Mesendoderm (in vitro differentiated cells): ENCODE results near the gene EEF2.

ENCODE experiments used
- DNase-seq: peaks from one replicate; pipeline ENCODE4 v3.0.0; 2013
- H2AK5ac ChIP-seq: 2 replicates; pipeline ENCODE4 v1.6.1; 2013; ENCODE audit warnings: low read length, inconsistent platforms
- H2BK120ac ChIP-seq: 2 replicates; pipeline ENCODE4 v1.6.1; 2013; ENCODE audit warnings: low read depth, mild to moderate bottlenecking, low read length, moderate library complexity, mixed read lengths
- H2BK15ac ChIP-seq: replicated peaks from 2 replicates; pipeline ENCODE4 v1.6.1; 2013; ENCODE audit warnings: low read depth, mild to moderate bottlenecking, moderate library complexity
- H2BK5ac ChIP-seq: 2 replicates; pipeline ENCODE4 v1.6.1; 2013; ENCODE audit warnings: low read length, inconsistent platforms
- H3K18ac ChIP-seq: 2 replicates; pipeline ENCODE4 v1.6.1; 2013; ENCODE audit warnings: mild to moderate bottlenecking, low read length, mixed read lengths
- H3K23ac ChIP-seq: one replicate; pipeline ENCODE4 v1.6.1; 2013; ENCODE audit warnings: low read length
- H3K27ac ChIP-seq: 2 replicates; pipeline ENCODE4 v1.5.1; 2013; ENCODE audit warnings: low read depth, mild to moderate bottlenecking, inconsistent platforms, low read length, moderate library complexity
- H3K27me3 ChIP-seq: 2 replicates; pipeline ENCODE4 v1.6.1; 2013; ENCODE audit warnings: low read length, control low read depth, mild to moderate bottlenecking, inconsistent platforms; ENCODE audit not compliant: insufficient read depth, poor library complexity
- H3K36me3 ChIP-seq: 2 replicates; pipeline ENCODE4 v1.6.1; 2013; ENCODE audit warnings: low read length, inconsistent platforms; ENCODE audit not compliant: control insufficient read depth, insufficient read depth
- H3K4ac ChIP-seq: one replicate; pipeline ENCODE4 v1.6.1; 2013; ENCODE audit warnings: low read depth, mild to moderate bottlenecking, low read length, moderate library complexity
- H3K4me1 ChIP-seq: 2 replicates; pipeline ENCODE4 v1.6.1; 2013; ENCODE audit warnings: low read depth, low read length, inconsistent platforms; ENCODE audit not compliant: control insufficient read depth
- H3K4me2 ChIP-seq: 2 replicates; pipeline ENCODE4 v1.6.1; 2013; ENCODE audit warnings: low read length
- H3K4me3 ChIP-seq: 2 replicates; pipeline ENCODE4 v1.5.1; 2013; ENCODE audit warnings: mild to moderate bottlenecking, low read length
- H3K56ac ChIP-seq: one replicate; pipeline ENCODE4 v1.6.1; 2013; ENCODE audit warnings: low read length
- H3K79me1 ChIP-seq: 2 replicates; pipeline ENCODE4 v1.6.1; 2013; ENCODE audit warnings: low read length, inconsistent platforms
- H3K79me2 ChIP-seq: 2 replicates; pipeline ENCODE4 v1.6.1; 2013; ENCODE audit warnings: mild to moderate bottlenecking, low read length; ENCODE audit not compliant: control insufficient read depth, insufficient read depth
- H3K9ac ChIP-seq: 2 replicates; pipeline ENCODE4 v1.6.1; 2013; ENCODE audit warnings: low read length, inconsistent platforms
- H4K5ac ChIP-seq: one replicate; pipeline ENCODE4 v1.6.1; 2013; ENCODE audit warnings: low read length
- H4K8ac ChIP-seq: one replicate; pipeline ENCODE4 v1.6.1; 2013; ENCODE audit warnings: low read depth, mild to moderate bottlenecking, control low read depth, low read length, moderate library complexity
- WGBS: extraction: QIAGEN DNeasy Blood & Tissue Kit; methylation state at CpG from one replicate; pipeline ENCODE4 v1.1.7; 2013; ENCODE audit warnings: low lambda C conversion rate, missing lambda C conversion rate; ENCODE audit not compliant: insufficient coverage; ENCODE audit errors: extremely low coverage; 5-methylcytosine and 5-hydroxymethylcytosine counted together

Gene EEF2

GRCh38 chr19:3980353-3981251 lies 4.7 kb downstream of the EEF2 start:
- H3K9ac ChIP-seq = no peak overlapping the region
- no peak overlapping the region for H3K27ac ChIP-seq
- no peak overlapping the region for H2BK120ac ChIP-seq
- no peak overlapping the region for H2AK5ac ChIP-seq
- no peak for DNase-seq
- H3K27me3 ChIP-seq = no peaks in the 10 kb centered on the region
- no peak overlapping the region for H3K56ac ChIP-seq
- peaks cover 75% of the 10 kb centered on the region for H3K79me2 ChIP-seq
- H3K36me3 ChIP-seq = peaks cover 71% of the 10 kb centered on the region
- no CpG with 5 or more reads among the region's 31 CpGs for WGBS
- H3K4me1 ChIP-seq = no peaks in the 10 kb centered on the region
- H3K23ac ChIP-seq = peak overlapping the region; percentile 33
- no peak overlapping the region for H4K8ac ChIP-seq
- H3K79me1 ChIP-seq = peaks cover 44% of the 10 kb centered on the region
- H4K5ac ChIP-seq = no peak overlapping the region
- H2BK5ac ChIP-seq = no peak overlapping the region
- H3K4me2 ChIP-seq = no peak overlapping the region
- H3K4me3 ChIP-seq = no peak overlapping the region
- no peak overlapping the region for H3K4ac ChIP-seq
- no peak overlapping the region for H3K18ac ChIP-seq
- H2BK15ac ChIP-seq = no peak overlapping the region

- H3K4ac ChIP-seq = no peak overlapping the region
- H3K4me2 ChIP-seq = no peak overlapping the region
- no peak overlapping the region for H3K4me3 ChIP-seq
- H4K8ac ChIP-seq = no peak overlapping the region
- peaks cover 45% of the 10 kb centered on the region for H3K79me1 ChIP-seq
- H2BK15ac ChIP-seq = no peak overlapping the region
- no CpG with 5 or more reads among the region's 25 CpGs for WGBS
- no peak overlapping the region for H3K27ac ChIP-seq
- H2BK120ac ChIP-seq = no peak overlapping the region
- no peak overlapping the region for H4K5ac ChIP-seq
- H3K18ac ChIP-seq = no peak overlapping the region
- H3K4me1 ChIP-seq = no peaks in the 10 kb centered on the region
- H3K9ac ChIP-seq = no peak overlapping the region
- no peak overlapping the region for H3K56ac ChIP-seq
- H3K23ac ChIP-seq = no peak overlapping the region
- H2AK5ac ChIP-seq = no peak overlapping the region
- H3K27me3 ChIP-seq = no peaks in the 10 kb centered on the region
- no peak overlapping the region for H2BK5ac ChIP-seq
- DNase-seq = no peak
- peaks cover 71% of the 10 kb centered on the region for H3K79me2 ChIP-seq
- H3K36me3 ChIP-seq = peaks cover 73% of the 10 kb centered on the region
Measured at GRCh38 chr19:3979674-3980352, 5.5 kb downstream of the EEF2 start.

- Histone ChIP-seq H3K4ac (no peak overlapping the region), H3K56ac (no peak overlapping the region), H3K23ac (no peak overlapping the region), H4K5ac (no peak overlapping the region), H4K8ac (no peak overlapping the region), H2BK120ac (no peak overlapping the region), H3K9ac (no peak overlapping the region), H2BK15ac (no peak overlapping the region), H3K18ac (no peak overlapping the region), H3K36me3 (peaks cover 73% of the 10 kb centered on the region), H2AK5ac (no peak overlapping the region), H3K79me2 (peaks cover 66% of the 10 kb centered on the region), H3K79me1 (peaks cover 45% of the 10 kb centered on the region), H3K27me3 (no peaks in the 10 kb centered on the region), H3K4me1 (no peaks in the 10 kb centered on the region), H3K4me3 (no peak overlapping the region), H3K27ac (no peak overlapping the region), H2BK5ac (no peak overlapping the region), H3K4me2 (no peak overlapping the region)
- WGBS = no CpG with 5 or more reads among the region's 18 CpGs
- no peak for DNase-seq
Measured at GRCh38 chr19:3979289-3979673, 6.0 kb downstream of the EEF2 start.

- H3K18ac ChIP-seq = no peak overlapping the region
- peaks cover 54% of the 10 kb centered on the region for H3K79me2 ChIP-seq
- WGBS = no CpG with 5 or more reads among the region's 19 CpGs
- no peaks in the 10 kb centered on the region for H3K4me1 ChIP-seq
- no peak overlapping the region for H3K4ac ChIP-seq
- H4K8ac ChIP-seq = no peak overlapping the region
- H3K79me1 ChIP-seq = peaks cover 45% of the 10 kb centered on the region
- no peaks in the 10 kb centered on the region for H3K27me3 ChIP-seq
- no peak overlapping the region for H3K9ac ChIP-seq
- no peak overlapping the region for H2BK15ac ChIP-seq
- DNase-seq = no peak
- no peak overlapping the region for H3K56ac ChIP-seq
- no peak overlapping the region for H4K5ac ChIP-seq
- H3K36me3 ChIP-seq = peaks cover 66% of the 10 kb centered on the region
- no peak overlapping the region for H3K4me2 ChIP-seq
- H3K23ac ChIP-seq = no peak overlapping the region
- no peak overlapping the region for H2BK5ac ChIP-seq
- no peak overlapping the region for H3K27ac ChIP-seq
- no peak overlapping the region for H3K4me3 ChIP-seq
- H2BK120ac ChIP-seq = no peak overlapping the region
- H2AK5ac ChIP-seq = no peak overlapping the region
Measured at GRCh38 chr19:3978145-3978544, 7.1 kb downstream of the EEF2 start.

GRCh38 chr19:3977242-3978143 lies 7.8 kb downstream of the EEF2 start:
- H3K23ac ChIP-seq = no peak overlapping the region
- no peak overlapping the region for H2BK120ac ChIP-seq
- peak; percentile 62 for DNase-seq
- H3K4me3 ChIP-seq = no peak overlapping the region
- no peak overlapping the region for H3K56ac ChIP-seq
- H4K5ac ChIP-seq = no peak overlapping the region
- H2BK15ac ChIP-seq = no peak overlapping the region
- no peak overlapping the region for H3K4ac ChIP-seq
- no peak overlapping the region for H4K8ac ChIP-seq
- no peaks in the 10 kb centered on the region for H3K27me3 ChIP-seq
- H3K79me2 ChIP-seq = peaks cover 48% of the 10 kb centered on the region
- H3K36me3 ChIP-seq = peaks cover 60% of the 10 kb centered on the region
- H2AK5ac ChIP-seq = no peak overlapping the region
- peaks cover 43% of the 10 kb centered on the region for H3K79me1 ChIP-seq
- no CpG with 5 or more reads among the region's 59 CpGs for WGBS
- H3K27ac ChIP-seq = no peak overlapping the region
- no peak overlapping the region for H3K18ac ChIP-seq
- H3K4me1 ChIP-seq = no peaks in the 10 kb centered on the region
- H3K9ac ChIP-seq = no peak overlapping the region
- no peak overlapping the region for H3K4me2 ChIP-seq
- H2BK5ac ChIP-seq = no peak overlapping the region
